OCI-M1 (cell line): ENCODE data around the gene VRK2.

ENCODE experiments used
- DNase-seq: peaks from one replicate; lab custom pipeline; 2025; lab: John Stamatoyannopoulos, UW

VRK2 gene

DNA sequence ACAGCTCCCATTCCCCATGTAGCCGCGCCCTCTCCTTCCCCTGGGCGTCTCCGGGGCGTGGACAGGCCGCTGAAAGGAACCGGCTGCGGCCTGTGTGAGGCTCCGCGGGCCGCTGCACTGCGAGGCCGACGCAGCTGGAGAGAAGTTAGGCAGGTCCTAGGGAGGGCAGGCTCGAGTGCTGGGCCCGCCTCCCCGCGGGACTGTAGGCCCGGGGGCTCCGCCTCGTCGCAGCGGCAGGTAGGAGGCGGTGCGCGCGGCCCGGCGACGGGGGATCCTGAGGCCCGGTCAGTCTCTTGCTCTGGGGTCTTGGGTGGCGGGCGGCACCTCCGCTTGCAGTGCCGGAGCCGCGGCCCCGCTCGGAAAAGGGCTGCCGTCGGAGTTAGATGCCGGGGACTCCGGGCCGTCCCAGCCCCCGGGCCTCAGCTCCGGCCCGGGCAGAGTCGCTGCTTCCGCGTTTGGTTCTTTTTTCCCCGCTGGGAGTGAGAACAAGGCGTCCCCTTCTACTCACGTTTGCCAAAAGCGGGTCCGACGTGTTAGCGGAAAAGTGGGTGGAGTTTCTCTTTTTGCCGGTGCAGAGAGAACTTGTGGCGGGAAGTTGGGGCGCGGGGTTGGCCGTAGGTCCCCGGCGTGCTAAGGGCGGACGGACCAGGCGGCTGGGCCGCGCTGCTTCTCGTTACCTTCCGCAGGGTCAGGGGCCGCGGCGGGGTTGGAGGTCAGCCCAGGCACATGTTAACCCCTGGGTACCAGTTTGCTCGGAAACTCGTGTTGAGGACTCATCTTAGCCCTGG is at the start of gene VRK2:
VRK2 (plus strand) TSS at position 222 of the 788 bp plus-strand sequence. CDS start 2,026 bp downstream, outside the sequence.
- DNase-seq = peak; percentile 92

DNA sequence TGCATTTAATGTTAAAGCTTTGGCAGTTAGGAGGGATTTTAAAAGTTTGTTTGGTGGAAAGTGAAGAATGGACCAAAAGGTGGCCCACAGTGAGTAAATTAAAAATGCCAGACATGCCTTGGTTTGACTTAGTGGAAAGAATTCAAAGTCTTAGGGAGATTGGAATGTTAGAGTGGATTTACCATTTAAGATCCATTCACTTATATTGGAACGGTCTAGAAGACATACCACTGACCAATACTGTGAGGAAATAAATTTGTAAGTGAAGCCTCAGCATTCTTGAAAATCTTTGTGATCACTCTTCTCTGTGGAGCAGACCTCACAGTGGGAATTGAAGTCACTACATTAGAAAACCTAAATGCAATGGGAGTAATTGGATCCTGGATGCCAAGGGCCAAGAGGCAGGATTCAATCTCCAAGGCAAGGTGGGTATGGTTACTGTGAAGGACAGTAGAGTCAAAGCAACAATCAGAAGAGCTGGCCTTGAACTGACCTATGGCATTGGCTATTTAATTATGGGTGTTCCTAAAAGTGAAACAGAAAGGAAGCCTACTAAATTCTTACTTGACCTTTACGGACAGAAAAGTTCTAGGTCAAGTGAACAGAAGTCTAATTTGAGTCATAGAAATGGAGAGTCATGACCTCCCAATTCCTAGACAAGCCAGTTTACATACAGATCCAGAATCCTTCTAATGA is 40.2 kb upstream of the VRK2 start:
- DNase-seq = peak; percentile 53

DNA sequence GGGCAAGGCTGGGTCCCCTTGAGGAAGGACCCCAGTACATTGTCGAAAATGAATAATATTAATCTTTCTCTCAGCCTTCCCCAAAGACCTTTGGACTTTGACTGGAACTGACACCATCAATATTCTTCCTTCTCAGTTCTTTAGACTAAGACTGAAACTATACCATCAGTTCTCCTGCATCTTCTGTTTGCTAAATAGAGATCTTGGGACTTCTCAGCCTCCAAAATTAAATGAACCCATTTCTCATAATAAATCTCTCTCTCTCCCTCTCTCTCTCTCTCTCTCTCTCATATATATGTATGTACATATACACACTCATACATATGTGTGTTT is 39.7 kb upstream of the VRK2 start:
- no peak for DNase-seq

DNA sequence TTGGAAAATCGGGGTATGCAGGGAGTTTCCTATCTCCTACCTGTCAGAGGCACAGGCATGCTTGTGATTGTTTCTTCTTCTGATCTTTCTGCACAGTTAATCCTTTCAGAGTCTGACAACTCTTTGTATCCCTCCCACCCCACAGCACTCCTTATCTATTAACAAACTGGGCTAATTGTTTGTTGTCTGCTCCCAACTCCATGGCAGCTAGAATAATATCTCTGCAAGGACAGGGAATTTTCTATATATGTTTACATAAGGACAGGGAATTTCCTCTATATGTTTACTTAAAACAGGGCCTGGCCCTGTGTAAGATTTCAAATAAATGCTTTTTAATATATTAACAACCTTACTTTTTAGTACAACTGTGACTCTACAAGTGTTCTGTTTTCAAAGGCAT is 36.0 kb upstream of the VRK2 start:
- no peak for DNase-seq

DNA sequence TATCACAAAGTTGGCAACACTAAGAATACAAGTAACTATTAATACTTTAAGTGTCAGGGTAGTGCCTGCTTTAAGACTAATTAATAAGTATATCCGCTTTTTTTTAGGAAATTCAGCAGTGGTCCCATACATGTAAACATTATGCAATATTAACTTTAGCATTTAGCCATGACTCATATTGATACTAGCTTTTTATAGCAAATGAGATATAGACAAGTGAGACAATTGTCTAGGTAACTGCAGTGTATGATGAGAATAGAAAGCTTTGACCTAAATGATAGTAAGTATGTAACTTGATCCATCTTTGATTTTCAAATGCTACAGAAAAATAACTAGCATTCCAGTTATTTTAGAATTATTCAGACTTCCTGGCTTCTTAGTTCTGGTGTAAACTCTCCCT is 27.4 kb upstream of the VRK2 start:
- DNase-seq = no peak

DNA sequence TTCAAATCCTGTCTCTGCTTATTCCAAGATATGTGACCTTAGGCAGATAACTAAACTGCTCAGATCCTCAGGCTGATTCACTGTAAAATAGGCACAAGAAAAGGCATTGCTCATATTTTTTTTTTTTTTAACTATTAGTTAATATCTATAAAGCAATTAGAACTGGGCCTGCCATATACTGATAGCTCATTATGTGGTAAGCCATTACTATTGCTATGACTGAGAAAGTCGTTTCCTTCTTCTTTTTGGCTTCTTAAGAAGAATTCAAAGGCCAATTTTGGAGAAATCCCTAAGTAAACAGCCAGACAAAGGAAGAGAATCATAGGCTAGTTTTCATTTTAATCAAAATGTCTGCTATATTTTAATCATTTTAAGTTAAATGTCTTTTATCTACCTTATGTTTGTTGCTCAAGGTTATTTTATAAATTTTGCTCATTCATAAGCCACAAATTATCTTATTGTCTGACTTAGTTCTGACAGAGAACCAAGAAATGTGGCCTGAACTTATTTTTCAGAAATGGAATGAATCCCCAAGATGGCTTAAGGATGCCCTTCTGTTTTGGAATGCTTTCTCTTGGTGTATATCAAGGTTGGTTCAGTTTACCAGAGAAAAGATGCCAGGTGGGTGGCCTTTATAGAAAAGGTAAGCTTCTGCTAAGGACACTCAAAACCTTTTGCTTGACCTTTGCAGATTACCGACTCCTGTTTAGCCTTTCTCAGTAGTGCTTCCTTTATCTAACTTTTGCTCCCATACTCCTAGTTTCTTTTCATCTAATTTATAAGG is 21.3 kb upstream of the VRK2 start:
- DNase-seq = no peak

DNA sequence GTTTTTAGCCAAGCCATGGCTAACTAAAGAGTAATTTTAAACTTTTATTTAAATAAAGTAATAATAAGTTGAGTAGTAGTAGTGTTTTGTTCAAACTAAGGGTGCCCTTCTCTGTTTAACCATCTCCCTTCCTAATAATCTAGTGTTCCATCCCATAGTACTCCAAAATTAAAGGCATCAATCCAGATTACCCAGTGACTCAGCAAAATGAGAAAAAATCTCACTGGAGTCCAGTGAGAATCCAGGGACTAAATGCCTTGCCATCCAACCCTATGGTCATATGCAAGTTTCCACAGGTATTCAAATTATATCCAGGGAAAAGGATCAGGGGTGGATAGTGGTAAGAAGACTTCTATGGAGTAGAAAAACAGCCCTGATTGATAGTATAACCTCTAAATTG is 19.6 kb upstream of the VRK2 start:
- no peak for DNase-seq

DNA sequence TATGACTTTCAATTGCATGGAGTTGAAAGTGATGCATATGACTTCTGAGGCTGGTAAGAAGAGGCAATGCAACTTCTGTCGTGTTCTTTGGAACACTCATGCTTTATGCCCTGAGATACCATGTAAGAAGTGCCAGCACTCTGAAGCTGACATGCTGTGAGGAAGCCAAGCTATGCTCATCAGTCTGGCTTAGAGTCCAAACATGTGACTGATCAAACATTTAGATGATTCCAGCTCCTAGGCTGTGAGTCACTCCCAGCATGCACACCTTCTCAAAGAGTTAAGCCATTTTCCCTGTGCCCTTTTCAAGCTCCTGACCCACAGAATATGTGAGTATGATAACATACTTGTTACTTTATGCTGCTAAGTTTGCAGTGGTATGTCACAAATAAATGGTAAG is 15.8 kb upstream of the VRK2 start:
- DNase-seq = no peak

DNA sequence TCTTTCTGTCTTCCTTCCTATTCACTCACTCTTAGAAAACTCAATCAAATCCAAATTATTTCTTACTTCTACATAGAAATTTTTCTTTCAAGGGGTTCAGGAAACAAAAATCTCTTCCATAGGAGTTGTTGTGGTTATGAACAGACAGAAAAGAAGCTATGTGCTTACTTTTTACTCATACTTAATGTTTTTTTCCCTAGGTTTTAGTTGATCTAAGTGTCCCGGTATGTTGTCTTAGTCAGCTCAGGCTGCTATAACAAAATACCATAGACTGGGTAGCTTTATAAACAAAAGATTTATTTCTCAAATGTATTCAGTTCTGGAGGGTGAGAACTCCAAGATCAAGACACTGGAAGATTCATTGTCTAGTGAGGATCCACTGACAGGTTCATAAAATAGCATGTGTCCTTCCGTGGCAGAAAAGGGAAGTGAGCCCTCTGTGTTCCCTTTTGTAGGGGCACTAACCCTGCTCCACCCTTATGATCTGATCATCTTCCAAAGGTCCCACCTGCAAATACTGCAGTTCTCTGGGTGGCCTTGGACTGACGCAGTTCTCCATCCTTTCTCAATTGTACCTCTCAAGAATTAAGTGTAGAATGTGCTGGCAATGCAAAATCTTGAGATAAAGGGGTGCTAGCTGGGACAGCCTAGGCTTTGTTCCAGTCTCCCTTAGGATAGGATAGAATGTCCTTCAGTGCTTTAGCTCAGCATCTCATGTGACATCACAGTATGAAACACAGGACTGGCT is 14.4 kb upstream of the VRK2 start:
- DNase-seq = peak; percentile 61

DNA sequence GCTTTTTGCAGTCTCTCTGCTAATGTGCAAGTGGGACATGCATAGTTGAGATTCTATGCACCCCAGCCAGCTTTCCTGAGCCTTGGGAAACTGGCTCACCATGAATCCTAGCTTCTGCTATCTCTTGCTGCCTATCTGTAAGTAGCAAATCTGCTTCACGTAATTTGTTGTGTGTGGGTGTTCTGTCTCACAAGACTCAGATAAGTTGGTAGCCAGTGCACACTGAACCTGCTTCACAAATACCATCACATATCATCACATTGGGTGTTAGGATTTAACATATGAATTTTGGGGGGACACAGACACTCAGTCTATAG is 13.9 kb upstream of the VRK2 start:
- DNase-seq = no peak

DNA sequence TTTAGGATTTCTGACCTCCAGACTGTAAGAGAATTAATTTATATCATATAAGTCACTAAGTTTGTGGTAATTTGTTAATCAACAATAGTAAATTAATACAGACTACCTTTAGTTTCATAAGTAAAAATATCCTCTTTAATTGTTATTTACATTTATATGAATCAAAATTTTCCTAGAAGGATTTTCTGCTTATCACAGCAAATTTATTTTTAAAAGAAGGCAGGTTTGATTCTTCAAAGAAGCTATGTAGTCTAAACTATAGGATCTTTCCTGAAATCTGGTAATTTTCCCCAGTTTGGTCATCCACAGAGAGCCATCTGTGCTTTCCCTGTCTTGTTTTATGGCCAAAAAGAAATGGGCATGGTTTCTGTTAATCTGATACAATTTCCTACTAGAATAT is 13.1 kb upstream of the VRK2 start:
- DNase-seq = no peak

DNA sequence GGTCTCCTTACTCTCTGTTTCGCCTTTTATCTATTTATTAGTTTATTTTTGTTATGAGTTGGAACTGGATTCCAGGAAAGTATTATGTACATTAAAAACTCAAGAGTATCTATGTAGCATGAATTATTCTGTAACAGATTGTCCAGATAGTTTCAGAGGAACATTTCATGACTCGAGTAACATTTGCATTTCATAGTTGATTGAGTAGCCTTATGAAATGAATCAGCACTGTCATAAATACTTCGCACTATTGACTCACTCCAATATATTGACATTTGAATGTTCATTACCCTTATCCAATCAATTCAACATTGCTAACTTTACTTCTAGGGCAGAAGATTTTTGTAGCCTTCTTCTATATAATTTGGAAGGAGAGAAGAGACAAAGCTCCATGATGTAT is 11.3 kb upstream of the VRK2 start:
- no peak for DNase-seq

DNA sequence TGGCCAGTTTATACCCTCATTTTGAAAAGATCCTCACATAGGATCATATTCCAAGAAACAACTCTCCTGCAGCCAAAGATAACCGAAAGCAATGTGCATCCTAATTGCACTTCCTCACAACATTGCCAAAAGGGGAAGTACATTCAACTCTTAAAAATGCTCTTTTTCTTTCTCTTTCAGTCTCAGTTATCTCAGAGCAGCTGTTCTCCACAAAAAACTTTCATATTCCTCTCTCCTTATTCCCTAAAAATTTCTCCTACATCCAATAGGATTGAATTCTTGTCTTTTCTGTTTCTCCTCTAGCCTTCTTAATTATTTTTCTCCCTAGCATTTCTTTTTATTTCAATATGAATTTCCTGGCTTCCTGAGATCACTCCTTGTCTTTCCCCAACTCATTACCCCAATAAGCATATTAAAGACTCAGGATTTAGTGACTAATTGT is 7.4 kb upstream of the VRK2 start:
- DNase-seq = peak; percentile 92

DNA sequence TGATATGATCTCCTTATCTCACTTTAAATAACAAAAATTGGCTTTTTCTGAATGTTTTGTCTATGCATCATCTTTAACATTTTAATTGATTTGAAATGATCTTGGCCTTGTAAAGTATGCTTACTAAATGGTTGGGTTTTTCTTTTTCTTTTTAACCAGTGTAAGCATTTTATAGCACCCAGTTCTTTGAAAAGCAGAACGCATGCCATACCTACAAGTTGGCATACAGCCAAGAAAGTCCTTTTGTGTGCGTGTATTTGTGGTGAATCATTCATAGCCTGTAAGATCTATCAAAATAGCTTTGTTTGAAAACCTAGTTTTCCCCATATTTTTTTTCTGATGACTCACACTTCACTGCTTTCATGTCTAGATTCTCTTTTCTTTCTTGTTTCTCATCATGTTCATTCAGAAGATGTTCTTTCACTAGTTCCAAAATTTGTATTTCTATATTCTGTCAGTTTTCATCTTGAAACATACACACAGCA is 4.1 kb upstream of the VRK2 start:
- DNase-seq = peak; percentile 86

DNA sequence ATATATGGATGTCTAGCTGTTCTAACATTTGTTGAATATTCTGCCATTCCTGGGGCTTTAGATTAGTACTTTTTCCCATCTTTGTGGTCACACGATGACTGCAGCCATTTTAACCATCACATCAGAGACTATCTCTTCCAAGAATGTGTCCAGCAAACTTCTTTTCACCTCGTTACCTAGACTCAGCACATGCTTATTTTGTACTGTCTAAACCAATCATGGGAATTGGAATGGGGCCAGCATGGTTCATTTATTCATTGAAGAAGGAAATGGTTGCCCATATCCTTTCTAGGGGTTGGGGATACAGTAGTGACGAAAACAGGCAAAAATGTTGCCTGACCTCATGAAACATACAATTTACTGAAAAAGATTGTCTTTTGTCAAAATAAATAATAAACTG is 2.5 kb upstream of the VRK2 start:
- peak; percentile 39 for DNase-seq

DNA sequence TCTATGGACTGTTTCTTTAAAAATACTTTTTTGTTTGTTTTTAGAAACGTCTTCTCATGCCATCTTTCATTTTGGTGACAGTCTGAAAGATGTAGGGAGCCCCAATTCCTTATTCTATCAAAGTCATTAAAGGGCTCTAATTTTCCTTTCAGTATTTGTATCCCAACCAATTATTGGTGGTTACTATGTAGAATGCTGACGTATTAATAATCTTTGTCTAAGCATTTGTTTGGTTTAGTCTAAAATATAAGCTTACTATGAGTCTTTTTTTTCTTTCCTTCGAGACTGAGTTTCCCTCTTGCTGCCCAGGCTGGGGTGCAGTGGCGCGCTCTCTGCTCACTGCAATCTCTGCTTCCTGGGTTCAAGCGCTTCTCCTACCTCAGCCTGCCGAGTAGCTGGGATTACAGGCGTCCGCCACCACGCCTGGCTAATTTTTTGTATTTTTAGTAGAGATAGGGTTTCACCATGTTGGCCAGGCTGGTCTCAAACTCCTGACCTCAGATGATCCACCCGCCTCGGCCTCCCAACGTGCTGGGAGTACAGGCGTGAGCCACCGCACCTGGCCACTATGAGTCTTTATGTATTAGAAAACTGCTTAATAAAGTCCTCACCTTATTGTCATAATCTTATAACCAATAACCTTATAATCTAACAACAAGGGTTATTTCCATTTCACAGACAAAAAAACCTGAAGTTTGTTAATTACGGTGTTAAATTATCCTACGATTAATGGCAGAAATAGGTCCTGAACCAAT is 849 bp upstream of the VRK2 start:
- DNase-seq = peak; percentile 50

DNA sequence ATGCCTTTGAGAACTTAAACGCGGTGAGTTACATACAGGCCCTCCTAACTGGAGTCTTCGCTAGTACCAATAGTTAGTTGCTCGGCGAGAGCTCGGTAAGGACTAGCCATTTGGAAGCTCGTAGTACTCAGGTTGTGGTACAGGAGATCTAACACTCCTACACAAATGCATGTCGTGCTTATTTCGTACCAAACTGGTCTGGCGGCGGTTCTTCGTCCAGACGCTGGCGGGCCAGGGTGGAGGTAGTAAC is 346 bp upstream of the VRK2 start:
- DNase-seq = no peak

DNA sequence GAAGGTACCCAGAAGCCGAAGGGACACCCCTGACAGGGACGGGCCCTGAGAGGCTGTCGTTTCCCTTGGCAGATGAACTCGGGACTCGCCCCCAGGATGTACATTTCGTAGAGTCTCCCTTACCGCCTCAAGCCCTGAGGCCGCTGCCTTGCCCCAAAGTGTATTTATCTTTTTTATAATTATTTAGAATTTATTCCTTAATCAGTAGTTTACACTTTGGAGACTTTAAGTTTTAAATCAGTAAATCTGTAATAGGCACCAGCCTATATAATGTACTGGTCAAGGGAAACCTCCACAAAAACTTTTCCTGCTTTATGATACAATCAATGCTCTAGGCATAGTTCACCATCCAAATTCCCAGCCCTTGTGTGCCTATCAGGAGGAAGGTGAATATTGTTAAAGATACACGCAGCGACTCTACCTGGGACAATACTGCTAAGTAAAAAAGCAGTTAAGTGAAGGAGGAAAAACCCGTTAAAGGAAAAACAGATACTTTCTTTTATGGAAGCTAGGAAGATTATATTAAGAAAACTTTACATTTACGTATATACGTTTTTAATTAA is 848 bp downstream of the VRK2 start:
- DNase-seq = peak; percentile 73

DNA sequence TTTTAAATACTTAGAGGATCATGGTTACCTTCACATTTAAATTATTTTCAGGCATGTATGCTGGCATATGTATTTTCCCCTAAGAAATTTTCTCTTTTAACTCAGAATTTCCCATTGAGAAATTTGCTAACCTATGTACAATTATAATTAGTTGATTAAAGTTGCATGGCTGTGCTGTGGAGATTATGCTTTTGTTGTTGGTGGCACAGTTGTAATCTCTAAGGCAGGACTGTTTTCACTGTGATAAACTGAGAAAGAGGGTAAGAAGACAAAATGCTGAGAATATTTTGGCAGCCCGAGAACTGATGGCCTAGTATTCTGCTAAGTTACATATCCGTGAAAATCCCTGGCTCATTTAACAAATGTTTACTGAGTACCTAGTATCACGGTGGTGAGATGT is 1.4 kb downstream of the VRK2 start:
- peak; percentile 65 for DNase-seq

DNA sequence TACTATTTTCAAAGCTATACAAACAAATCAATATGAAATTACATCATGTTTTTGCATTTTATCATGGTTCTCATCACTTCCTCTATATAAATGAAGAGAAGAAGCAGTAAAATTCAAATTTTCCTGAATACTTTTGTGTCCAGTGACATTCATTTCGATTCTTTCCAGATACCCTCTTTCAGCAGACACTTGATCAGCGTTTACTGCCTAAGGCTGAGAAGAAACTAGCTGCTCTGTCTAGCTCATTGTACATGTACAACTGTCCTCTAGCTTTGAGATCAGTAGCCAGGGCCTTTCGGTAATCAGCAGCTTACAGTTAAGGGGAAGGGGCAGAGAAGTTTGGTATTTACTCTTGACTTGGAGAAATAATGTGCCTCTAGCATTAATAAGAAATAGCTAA is 4.8 kb downstream of the VRK2 start:
- no peak for DNase-seq

DNA sequence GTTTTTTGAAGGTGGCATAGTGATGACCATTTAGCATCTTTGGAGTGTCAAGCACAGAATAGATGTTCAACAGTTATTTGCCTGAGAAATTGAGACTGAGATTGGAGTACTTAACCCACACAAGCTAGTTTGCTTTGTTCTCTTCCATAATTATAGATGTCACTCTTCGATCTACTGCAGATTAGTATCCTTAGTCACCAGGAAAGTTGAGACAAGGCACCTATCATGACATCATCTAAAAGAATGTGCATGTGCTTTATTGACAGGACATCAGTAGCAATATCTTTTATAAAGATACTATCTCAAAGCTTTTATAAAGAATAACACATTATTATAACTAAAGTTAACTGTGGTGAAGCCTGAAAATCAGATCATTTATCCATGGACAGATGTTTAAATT is 6.4 kb downstream of the VRK2 start:
- no peak for DNase-seq

DNA sequence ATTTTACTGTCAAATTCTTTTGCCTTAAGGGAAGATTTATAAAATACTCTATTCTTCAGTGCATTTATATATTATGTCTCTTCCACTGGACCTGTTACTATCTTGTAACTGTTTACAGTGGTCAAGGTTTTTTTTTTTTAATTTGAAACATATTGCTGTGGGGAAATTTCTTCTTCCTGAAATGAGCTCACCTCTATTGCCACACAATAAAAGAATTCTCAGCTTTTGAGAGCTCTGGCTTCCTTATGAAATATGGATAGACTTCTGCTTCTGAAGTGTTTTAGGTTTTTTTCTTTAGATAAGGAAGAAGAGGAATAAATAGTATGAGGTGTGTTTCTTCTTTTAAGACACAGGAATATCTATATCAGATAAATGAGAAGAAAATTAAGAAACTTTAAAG is 7.7 kb downstream of the VRK2 start:
- peak; percentile 16 for DNase-seq
